Calu3 (cell line): ENCODE data around the gene OR12D1. TPM values are rescaled to one million over a fixed set of nuclear protein-coding genes. Genes with fewer than 3 reads are reported as not detected.
A peak's percentile ranks its signal among the peaks of the same experiment; 100 is the strongest.

Experiments
- BruUV-seq: library from RNA; stranded (reverse); fragments of 400-500 nt; replicated peaks from 2 replicates; lab custom pipeline; 2021; lab: Mats Ljungman, UMichigan
- CTCF ChIA-PET: fragments of 300-600 bp; sonication (Branson Sonifier 250); formaldehyde crosslinking; loops from one replicate; lab custom pipeline; 2022; ENCODE audit warnings: antibody characterized with exemption; lab: Charles Lee
- DNase-seq: peaks from one replicate; pipeline ENCODE4 v3.0.0; 2022
- H3K27ac Mint-ChIP-seq: one replicate; pipeline ENCODE4 v1.8.0; 2022; ENCODE audit warnings: mixed read lengths; ENCODE audit not compliant: unreplicated experiment
- H3K27me3 Mint-ChIP-seq: one replicate; pipeline ENCODE4 v1.8.0; 2022; ENCODE audit warnings: mixed read lengths; ENCODE audit not compliant: unreplicated experiment
- H3K36me3 Mint-ChIP-seq: one replicate; pipeline ENCODE4 v1.8.0; 2022; ENCODE audit warnings: mild to moderate bottlenecking, moderate library complexity, mixed read lengths; ENCODE audit not compliant: insufficient read depth, unreplicated experiment
- H3K4me1 Mint-ChIP-seq: one replicate; pipeline ENCODE4 v1.8.0; 2022; ENCODE audit warnings: mild to moderate bottlenecking, low read depth, mixed read lengths; ENCODE audit not compliant: unreplicated experiment
- H3K4me3 Mint-ChIP-seq: one replicate; pipeline ENCODE4 v1.8.0; 2022; ENCODE audit warnings: mild to moderate bottlenecking, low read depth, moderate library complexity, mixed read lengths; ENCODE audit not compliant: unreplicated experiment
- H3K9me3 Mint-ChIP-seq: one replicate; pipeline ENCODE4 v1.8.0; 2022; ENCODE audit warnings: low read depth, mixed read lengths; ENCODE audit not compliant: unreplicated experiment
- intact Hi-C: fragments of 100-400 bp; cut with micrococcal nuclease; formaldehyde crosslinking; loops from one replicate; pipeline ENCODE4 v1.10.0; 2022; ENCODE audit not compliant: unreplicated experiment
- total RNA-seq: library from RNA; stranded (reverse); gene quantifications from 2 replicates; pipeline ENCODE4 v1.2.3, GENCODE V29; 2022
- TF ChIP-seq, protein P1 (sequence below): fragments of 200-600 bp; IDR thresholded peaks from one replicate; pipeline ENCODE4 v1.8.0; 2022; ENCODE audit warnings: antibody characterized with exemption; ENCODE audit not compliant: unreplicated experiment

OR12D1 gene
- total RNA-seq, 1 experiment from 2014 or later = not detected

DNA sequence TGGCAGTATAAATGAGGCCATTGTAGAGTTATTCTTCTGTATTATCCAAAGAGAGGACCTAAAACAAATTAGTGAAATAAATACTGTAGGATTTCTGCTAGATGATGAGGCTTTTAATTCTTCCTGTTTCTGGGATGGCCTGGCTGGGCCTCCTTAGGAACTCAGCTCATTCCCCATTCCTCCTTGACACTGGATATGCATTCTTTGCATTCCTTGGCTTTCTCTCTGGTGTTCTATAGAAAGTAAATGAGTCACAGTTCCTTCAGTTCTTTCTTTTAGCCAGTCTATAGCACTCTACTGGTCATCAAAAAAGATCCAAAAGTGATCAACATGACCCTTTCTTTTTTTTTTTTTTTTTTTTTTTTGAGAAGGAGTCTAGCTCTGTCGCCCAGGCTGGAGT is 32.9 kb downstream of the OR12D1 start:
- Mint-ChIP-seq H3K4me3 (no peak overlapping the region), H3K4me1 (no peaks in the 10 kb centered on the region), H3K27me3 (no peaks in the 10 kb centered on the region), H3K9me3 (no peaks in the 10 kb centered on the region), H3K27ac (no peak overlapping the region), H3K36me3 (no peaks in the 10 kb centered on the region)
- intact Hi-C loops = no loop called here
- no TSS peak for BruUV-seq
- CTCF ChIA-PET = interaction anchor here (0.7 kb wide), 1 partner anchor 302 kb away, joined by 6 read pairs; no protein-coding TSS in a partner anchor
- TF ChIP-seq, protein P1, sequence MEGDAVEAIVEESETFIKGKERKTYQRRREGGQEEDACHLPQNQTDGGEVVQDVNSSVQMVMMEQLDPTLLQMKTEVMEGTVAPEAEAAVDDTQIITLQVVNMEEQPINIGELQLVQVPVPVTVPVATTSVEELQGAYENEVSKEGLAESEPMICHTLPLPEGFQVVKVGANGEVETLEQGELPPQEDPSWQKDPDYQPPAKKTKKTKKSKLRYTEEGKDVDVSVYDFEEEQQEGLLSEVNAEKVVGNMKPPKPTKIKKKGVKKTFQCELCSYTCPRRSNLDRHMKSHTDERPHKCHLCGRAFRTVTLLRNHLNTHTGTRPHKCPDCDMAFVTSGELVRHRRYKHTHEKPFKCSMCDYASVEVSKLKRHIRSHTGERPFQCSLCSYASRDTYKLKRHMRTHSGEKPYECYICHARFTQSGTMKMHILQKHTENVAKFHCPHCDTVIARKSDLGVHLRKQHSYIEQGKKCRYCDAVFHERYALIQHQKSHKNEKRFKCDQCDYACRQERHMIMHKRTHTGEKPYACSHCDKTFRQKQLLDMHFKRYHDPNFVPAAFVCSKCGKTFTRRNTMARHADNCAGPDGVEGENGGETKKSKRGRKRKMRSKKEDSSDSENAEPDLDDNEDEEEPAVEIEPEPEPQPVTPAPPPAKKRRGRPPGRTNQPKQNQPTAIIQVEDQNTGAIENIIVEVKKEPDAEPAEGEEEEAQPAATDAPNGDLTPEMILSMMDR = no peak
- no peak for DNase-seq

DNA sequence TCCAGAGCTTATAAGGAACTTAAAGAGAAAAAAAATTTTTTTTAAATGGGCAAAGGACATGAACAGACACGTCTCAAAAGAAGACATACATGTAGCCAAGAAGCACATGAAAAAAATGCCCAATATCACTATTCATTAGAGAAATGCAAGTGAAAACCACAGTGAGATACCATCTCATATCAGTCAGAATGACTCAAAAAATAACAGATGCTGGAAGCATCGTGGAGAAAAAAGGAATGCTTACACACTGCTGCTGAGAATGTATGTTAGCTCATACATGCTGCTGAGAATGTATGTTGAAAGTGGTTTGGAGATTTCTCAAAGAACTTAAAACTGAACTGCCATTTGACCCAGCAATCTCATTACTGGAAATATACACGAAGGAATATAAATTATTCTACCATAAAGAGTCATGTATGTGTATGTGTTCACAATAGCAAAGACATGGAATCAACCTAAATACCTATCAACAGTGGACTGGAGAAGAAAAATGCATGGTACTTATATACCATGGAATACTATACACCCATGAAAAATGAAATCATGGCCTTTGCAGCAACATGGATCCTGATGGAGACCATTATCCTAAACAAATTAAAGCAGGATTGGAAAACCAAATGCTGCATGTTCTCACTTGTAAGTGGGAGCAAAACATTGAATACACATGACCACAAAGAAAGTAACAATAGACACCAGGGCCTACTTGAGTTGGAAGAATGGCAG is 36.9 kb downstream of the OR12D1 start:
- CTCF ChIA-PET = no interaction called here
- no TSS peak for BruUV-seq
- no peak for DNase-seq
- no peaks in the 10 kb centered on the region for H3K27me3 Mint-ChIP-seq
- H3K4me3 Mint-ChIP-seq = no peak overlapping the region
- H3K27ac Mint-ChIP-seq = no peak overlapping the region
- intact Hi-C loops = no loop called here
- no peaks in the 10 kb centered on the region for H3K9me3 Mint-ChIP-seq
- H3K36me3 Mint-ChIP-seq = no peaks in the 10 kb centered on the region
- TF ChIP-seq, protein P1 = no peak
- H3K4me1 Mint-ChIP-seq = no peaks in the 10 kb centered on the region

DNA sequence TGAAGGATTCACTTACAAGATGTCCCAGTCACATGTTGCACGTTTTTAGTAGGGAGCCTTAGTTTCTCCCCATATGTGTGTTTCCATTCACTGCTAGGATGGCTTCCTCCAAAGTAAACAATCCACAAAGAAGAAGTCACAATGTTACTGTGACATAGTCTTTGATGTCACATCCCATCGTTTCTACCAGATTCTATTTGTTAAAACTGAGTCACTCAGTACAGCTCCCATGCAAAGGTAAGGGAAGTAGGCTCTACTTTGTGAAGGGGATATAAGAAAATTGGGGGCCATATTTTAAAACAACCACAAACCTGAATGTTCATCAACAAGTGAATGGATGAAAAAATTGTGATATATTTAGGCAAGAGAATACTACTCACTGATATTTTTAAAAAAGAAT is 42.2 kb downstream of the OR12D1 start, which contains the start of the genes OR11A1 and OR2H1:
Gene OR11A1 (minus strand): TSS at position 101 of the 400 bp plus-strand sequence. CDS start 29,430 bp downstream, outside the sequence.
Gene OR2H1 (plus strand): TSS at position 185 of the 400 bp plus-strand sequence. CDS start 4,615 bp downstream, outside the sequence.
- Mint-ChIP-seq H3K27me3 (no peaks in the 10 kb centered on the region), H3K9me3 (peaks cover 5% of the 10 kb centered on the region), H3K4me3 (no peak within 1 kb of the TSS), H3K27ac (no peak within 1 kb of the TSS), H3K4me1 (peaks cover 12% of the 10 kb centered on the region), H3K36me3 (no peaks in the 10 kb centered on the region)
- CTCF ChIA-PET = no interaction called here
- TF ChIP-seq, protein P1 = no peak
- no TSS peak for BruUV-seq
- intact Hi-C loops = no loop called here
- no peak for DNase-seq

DNA sequence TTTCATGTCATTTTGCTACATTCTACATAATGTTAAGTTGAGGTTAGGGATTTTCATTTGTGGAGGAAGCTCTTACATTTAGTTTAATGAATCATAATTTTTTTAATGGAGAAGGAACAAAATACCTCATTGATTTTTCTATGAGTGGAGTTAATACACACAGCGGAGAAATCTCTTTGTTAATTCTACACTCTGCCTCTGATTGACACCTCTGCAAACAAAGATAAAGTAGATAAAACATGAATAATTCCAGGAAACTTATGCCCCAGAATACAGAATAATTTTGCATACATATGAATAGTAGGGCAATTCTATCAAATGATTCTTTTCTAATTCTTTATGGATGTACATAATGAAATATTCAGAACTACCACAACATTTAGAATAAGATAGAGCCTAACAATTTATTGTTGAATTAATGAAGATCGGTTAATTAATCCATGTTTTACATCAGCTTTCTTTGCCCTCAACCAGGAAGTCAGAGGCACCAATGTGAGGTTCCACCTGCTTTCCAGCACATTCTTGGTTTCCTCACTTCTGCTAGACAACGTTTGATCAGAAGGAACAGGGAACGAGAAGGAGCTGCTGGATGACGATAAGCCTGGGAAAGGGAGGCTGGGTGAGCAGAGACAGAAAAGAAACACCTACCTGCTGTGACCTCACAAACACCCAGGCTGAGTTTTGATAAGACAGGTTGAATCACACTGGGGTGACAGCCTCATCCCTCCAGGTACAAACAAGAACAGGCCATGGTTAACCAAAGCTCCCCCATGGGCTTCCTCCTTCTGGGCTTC is 46.5 kb downstream of the OR12D1 start:
- Mint-ChIP-seq H3K4me1 (peaks cover 18% of the 10 kb centered on the region), H3K27me3 (no peaks in the 10 kb centered on the region), H3K27ac (peak overlapping the region; percentile 31), H3K36me3 (no peaks in the 10 kb centered on the region), H3K9me3 (peaks cover 9% of the 10 kb centered on the region), H3K4me3 (no peak overlapping the region)
- DNase-seq = peak; percentile 16
- TF ChIP-seq, protein P1 = no peak
- BruUV-seq = no TSS peak
- intact Hi-C loops = loop anchor here (1.0 to 10.0 kb wide), 3 partner anchors 47 to 104 kb away; partner anchors contain the start of gene OR12D1
- CTCF ChIA-PET = no interaction called here
